Measurements from ENCODE around the gene ZNF512.
"Not testable (repeated sequence)": the region's sequence is repeated elsewhere in the genome, so short reads cannot be mapped to it uniquely, and the experiment has no call there.

The ZNF512 gene

GRCh38 chr2:27582695-27583389, at the start of gene ZNF512:
ZNF512 (plus strand) TSS chr2:27583042; CDS start chr2:27583113, 71 bp downstream.
- peak; percentile 2 for TF ChIP-seq CTCF (IDR thresholded peaks at IDR 0.05; ENCODE audit: insufficient read depth, low read depth, low read length, missing control alignments)
- peak; percentile 96 for DNase-seq (ENCODE audit: low read depth)
- H3K4me3 ChIP-seq (ENCODE audit: low read depth, low read length), result peak within 1 kb of the TSS; percentile 84

- no peak for DNase-seq (ENCODE audit: low read depth)
- no peak overlapping the region for H3K4me3 ChIP-seq (ENCODE audit: low read depth, low read length)
- no peak for TF ChIP-seq CTCF (IDR thresholded peaks at IDR 0.05; ENCODE audit: insufficient read depth, low read depth, low read length, missing control alignments)
Observed at GRCh38 chr2:27537287-27537686, 45.6 kb upstream of the ZNF512 start.

- DNase-seq (ENCODE audit: low read depth); H3K4me3 ChIP-seq (ENCODE audit: low read depth, low read length): not testable (repeated sequence)
Observed at GRCh38 chr2:27538839-27539450, 43.9 kb upstream of the ZNF512 start.

GRCh38 chr2:27539649-27540048, 43.2 kb upstream of the ZNF512 start:
- not testable (repeated sequence) for H3K4me3 ChIP-seq (ENCODE audit: low read depth, low read length); DNase-seq (ENCODE audit: low read depth)

- no peak for DNase-seq (ENCODE audit: low read depth)
- no peak overlapping the region for H3K4me3 ChIP-seq (ENCODE audit: low read depth, low read length)
- no peak for TF ChIP-seq CTCF (IDR thresholded peaks at IDR 0.05; ENCODE audit: insufficient read depth, low read depth, low read length, missing control alignments)
Observed at GRCh38 chr2:27544143-27544821, 38.6 kb upstream of the ZNF512 start.

GRCh38 chr2:27545348-27546141, 37.3 kb upstream of the ZNF512 start:
- no peak overlapping the region for H3K4me3 ChIP-seq (ENCODE audit: low read depth, low read length)
- DNase-seq (ENCODE audit: low read depth), result no peak
- TF ChIP-seq CTCF (IDR thresholded peaks at IDR 0.05; ENCODE audit: insufficient read depth, low read depth, low read length, missing control alignments), result no peak

- TF ChIP-seq CTCF (IDR thresholded peaks at IDR 0.05; ENCODE audit: insufficient read depth, low read depth, low read length, missing control alignments), result no peak
- no peak for DNase-seq (ENCODE audit: low read depth)
- no peak overlapping the region for H3K4me3 ChIP-seq (ENCODE audit: low read depth, low read length)
Observed at GRCh38 chr2:27549303-27549702, 33.5 kb upstream of the ZNF512 start.

Measured in GM12865 (cell line).